Measurements from ENCODE around the gene GPC2.

DNA sequence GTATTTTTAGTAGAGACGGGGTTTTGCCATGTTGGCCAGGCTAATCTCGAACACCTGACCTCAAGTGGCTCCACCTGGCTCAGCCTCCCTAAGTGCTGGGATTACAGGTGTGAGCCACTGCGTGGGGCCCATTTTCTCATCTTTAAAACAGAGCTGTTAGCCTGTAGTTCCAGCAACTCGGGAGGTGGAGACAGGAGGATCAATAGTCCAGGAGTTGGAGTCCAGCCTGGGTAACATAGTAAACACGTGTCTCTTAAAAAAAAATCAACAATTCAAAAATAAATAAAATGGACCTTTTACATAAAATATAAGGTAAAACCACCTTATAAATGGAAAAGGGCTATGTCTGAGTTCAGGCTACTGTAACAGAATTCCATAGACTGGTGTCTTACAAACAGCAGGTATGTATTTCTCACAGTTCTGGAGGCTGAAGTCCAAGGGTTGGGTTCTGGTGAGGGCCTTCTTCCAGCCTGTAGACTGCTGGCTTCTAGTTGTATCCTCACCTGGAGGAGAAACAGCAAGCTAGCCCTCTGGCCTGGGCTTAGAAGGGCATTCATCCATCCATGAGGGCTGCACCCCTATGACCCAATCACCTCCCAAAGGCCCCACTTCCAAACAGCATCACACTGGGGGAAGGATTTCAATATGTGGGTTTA is 35.6 kb upstream of the GPC2 start:
- TF ChIP-seq, protein P1, sequence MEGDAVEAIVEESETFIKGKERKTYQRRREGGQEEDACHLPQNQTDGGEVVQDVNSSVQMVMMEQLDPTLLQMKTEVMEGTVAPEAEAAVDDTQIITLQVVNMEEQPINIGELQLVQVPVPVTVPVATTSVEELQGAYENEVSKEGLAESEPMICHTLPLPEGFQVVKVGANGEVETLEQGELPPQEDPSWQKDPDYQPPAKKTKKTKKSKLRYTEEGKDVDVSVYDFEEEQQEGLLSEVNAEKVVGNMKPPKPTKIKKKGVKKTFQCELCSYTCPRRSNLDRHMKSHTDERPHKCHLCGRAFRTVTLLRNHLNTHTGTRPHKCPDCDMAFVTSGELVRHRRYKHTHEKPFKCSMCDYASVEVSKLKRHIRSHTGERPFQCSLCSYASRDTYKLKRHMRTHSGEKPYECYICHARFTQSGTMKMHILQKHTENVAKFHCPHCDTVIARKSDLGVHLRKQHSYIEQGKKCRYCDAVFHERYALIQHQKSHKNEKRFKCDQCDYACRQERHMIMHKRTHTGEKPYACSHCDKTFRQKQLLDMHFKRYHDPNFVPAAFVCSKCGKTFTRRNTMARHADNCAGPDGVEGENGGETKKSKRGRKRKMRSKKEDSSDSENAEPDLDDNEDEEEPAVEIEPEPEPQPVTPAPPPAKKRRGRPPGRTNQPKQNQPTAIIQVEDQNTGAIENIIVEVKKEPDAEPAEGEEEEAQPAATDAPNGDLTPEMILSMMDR (IDR thresholded peaks at IDR 0.05) = no peak
- no peak for TF ChIP-seq POLR2A (IDR thresholded peaks at IDR 0.05)

All from lower leg skin (tissue), 3 donors.